DND-41 (cell line): ENCODE results near the gene NRSN2.
"Not testable (repeated sequence)": the region's sequence is repeated elsewhere in the genome, so short reads cannot be mapped to it uniquely, and the experiment has no call there.

Experiments used
- ATAC-seq: fragments of 200-7000 bp; cut with Tn5 transposase; 3 replicates; pipeline ENCODE4 v1.9.1; 2021; ENCODE audit warnings: low read depth; ENCODE audit not compliant: insufficient read depth
- DNase-seq: peaks from one replicate; pipeline ENCODE4 v3.0.0-alpha.2; 2020
- H2AFZ ChIP-seq: 2 replicates; pipeline ENCODE4 v1.6.0; 2012; ENCODE audit warnings: low read depth, low read length
- H3K27ac ChIP-seq: 2 replicates; pipeline ENCODE4 v1.5.1; 2012; ENCODE audit warnings: low read length, inconsistent platforms
- H3K27me3 ChIP-seq: fragments of 200-600 bp; sonication (generic); 2 replicates; pipeline ENCODE4 v1.6.0; 2012; ENCODE audit warnings: low read length, mild to moderate bottlenecking, inconsistent platforms; ENCODE audit not compliant: insufficient read depth, poor library complexity
- H3K36me3 ChIP-seq: 2 replicates; pipeline ENCODE4 v1.5.1; 2012; ENCODE audit warnings: low read length, inconsistent platforms; ENCODE audit not compliant: insufficient read depth
- H3K4me1 ChIP-seq: 2 replicates; pipeline ENCODE4 v1.5.1; 2012; ENCODE audit warnings: mild to moderate bottlenecking, low read length; ENCODE audit not compliant: insufficient read depth
- H3K4me2 ChIP-seq: 2 replicates; pipeline ENCODE4 v1.6.0; 2012; ENCODE audit warnings: mild to moderate bottlenecking, moderate library complexity, low read length, inconsistent platforms; ENCODE audit not compliant: insufficient read depth
- H3K4me3 ChIP-seq, 2 experiments: fragments of 200-600 bp in 1 of 2; shearing (Covaris generic) in 1 of 2; 2 replicates each; pipeline ENCODE4 v1.5.1; 2012 to 2016; ENCODE audit warnings: inconsistent platforms in 2 of 2, low read length in 2 of 2, mild to moderate bottlenecking in 2 of 2, low read depth in 1 of 2, moderate library complexity in 1 of 2
- H3K79me2 ChIP-seq: 2 replicates; pipeline ENCODE4 v1.6.0; 2012; ENCODE audit warnings: low read length, inconsistent platforms; ENCODE audit not compliant: insufficient read depth
- H3K9ac ChIP-seq: 2 replicates; pipeline ENCODE4 v1.6.0; 2012; ENCODE audit warnings: low read depth, mild to moderate bottlenecking, inconsistent platforms, low read length, moderate library complexity
- H3K9me3 ChIP-seq: 2 replicates; pipeline ENCODE4 v1.5.1; 2012; ENCODE audit warnings: low read length, moderate library complexity, mild to moderate bottlenecking, inconsistent platforms; ENCODE audit not compliant: insufficient read depth, severe bottlenecking
- H4K20me1 ChIP-seq: 2 replicates; pipeline ENCODE4 v1.6.0; 2012; ENCODE audit warnings: low read length; ENCODE audit not compliant: insufficient read depth
- EZH2 ChIP-seq: IDR thresholded peaks from 3 replicates; pipeline ENCODE4 v1.6.1; 2012; ENCODE audit warnings: borderline replicate concordance, low read depth, mild to moderate bottlenecking, moderate library complexity, low read length, inconsistent platforms; ENCODE audit not compliant: severe bottlenecking
- TF ChIP-seq, protein P1 (sequence below): IDR thresholded peaks from 2 replicates; pipeline ENCODE4 v1.5.1; 2012; ENCODE audit warnings: borderline replicate concordance, low read length, moderate library complexity, mild to moderate bottlenecking; ENCODE audit not compliant: poor library complexity, severe bottlenecking; ENCODE audit errors: extremely low read depth

The NRSN2 gene

DNA sequence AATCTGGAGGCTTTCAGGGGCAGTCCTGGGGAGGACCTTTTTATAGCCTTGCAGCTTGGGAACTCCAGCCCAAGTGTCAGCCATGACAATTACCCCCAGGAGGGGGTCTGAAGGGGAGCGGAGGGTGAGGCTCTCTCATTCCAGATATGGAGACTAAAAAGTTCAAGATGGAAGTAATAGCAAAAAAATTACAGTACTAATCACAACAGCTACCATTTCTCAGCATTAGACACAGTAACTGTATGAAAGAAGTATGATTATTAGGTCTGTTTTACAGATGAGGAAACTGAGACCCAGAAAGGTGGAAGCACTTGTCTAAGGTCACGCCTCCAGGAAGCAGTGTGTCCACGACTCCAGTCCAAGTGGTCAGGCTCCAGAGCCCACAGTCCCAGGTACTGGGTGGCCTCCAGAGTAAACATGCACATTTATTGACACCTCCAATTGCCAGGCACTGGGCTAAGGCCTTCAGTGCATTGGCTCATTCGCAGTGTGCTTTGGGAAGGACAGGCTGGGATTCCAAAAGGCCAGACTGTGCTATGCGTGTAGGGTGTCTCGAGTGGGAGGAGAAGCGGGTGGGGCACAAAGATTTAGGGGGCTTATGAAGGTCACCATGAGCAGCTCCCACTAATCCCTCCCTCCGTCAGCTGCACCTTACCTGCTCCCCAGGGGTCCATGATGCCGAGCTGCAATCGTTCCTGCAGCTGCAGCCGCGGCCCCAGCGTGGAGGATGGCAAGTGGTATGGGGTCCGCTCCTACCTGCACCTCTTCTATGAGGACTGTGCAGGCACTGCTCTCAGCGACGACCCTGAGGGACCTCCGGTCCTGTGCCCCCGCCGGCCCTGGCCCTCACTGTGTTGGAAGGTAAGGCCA, 2.3 kb downstream of the NRSN2 start:
- no peaks in the 10 kb centered on the region for H3K9me3 ChIP-seq
- no peak for TF ChIP-seq EZH2
- TF ChIP-seq, protein P1, sequence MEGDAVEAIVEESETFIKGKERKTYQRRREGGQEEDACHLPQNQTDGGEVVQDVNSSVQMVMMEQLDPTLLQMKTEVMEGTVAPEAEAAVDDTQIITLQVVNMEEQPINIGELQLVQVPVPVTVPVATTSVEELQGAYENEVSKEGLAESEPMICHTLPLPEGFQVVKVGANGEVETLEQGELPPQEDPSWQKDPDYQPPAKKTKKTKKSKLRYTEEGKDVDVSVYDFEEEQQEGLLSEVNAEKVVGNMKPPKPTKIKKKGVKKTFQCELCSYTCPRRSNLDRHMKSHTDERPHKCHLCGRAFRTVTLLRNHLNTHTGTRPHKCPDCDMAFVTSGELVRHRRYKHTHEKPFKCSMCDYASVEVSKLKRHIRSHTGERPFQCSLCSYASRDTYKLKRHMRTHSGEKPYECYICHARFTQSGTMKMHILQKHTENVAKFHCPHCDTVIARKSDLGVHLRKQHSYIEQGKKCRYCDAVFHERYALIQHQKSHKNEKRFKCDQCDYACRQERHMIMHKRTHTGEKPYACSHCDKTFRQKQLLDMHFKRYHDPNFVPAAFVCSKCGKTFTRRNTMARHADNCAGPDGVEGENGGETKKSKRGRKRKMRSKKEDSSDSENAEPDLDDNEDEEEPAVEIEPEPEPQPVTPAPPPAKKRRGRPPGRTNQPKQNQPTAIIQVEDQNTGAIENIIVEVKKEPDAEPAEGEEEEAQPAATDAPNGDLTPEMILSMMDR, result no peak
- ATAC-seq, result no peak

DNA sequence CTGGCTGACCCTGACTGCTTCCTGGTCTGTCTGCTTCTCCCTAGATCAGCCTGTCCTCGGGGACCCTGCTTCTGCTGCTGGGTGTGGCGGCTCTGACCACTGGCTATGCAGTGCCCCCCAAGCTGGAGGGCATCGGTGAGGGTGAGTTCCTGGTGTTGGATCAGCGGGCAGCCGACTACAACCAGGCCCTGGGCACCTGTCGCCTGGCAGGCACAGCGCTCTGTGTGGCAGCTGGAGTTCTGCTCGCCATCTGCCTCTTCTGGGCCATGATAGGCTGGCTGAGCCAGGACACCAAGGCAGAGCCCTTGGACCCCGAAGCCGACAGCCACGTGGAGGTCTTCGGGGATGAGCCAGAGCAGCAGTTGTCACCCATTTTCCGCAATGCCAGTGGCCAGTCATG, 6.3 kb downstream of the NRSN2 start:
- DNase-seq, result no peak
- Histone ChIP-seq H3K27ac (no peak overlapping the region), H3K4me3 (no peak overlapping the region), H3K79me2 (no peaks in the 10 kb centered on the region), H3K4me2 (no peak overlapping the region), H3K9ac (no peak overlapping the region), H3K4me1 (peaks cover 9% of the 10 kb centered on the region), H3K36me3 (no peaks in the 10 kb centered on the region), H3K27me3 (peaks cover 2% of the 10 kb centered on the region), H2AFZ (no peak overlapping the region), H4K20me1 (peaks cover 4% of the 10 kb centered on the region; the same call in 1 of the 2 replicates), H3K9me3 (no peaks in the 10 kb centered on the region)
- ATAC-seq, result no peak
- TF ChIP-seq, protein P1, result no peak
- TF ChIP-seq EZH2, result no peak

More for the DNA sequence above, 2.3 kb downstream of the NRSN2 start:
- H3K27me3 ChIP-seq, result peaks cover 6% of the 10 kb centered on the region
- no peak overlapping the region for H3K27ac ChIP-seq
- H2AFZ ChIP-seq, result no peak overlapping the region
- H3K36me3 ChIP-seq, result no peaks in the 10 kb centered on the region
- peaks cover 4% of the 10 kb centered on the region; the same call in 1 of the 2 replicates for H4K20me1 ChIP-seq
- peaks cover 20% of the 10 kb centered on the region for H3K4me1 ChIP-seq
- no peak for DNase-seq
- no peak overlapping the region for H3K9ac ChIP-seq
- no peak overlapping the region for H3K4me3 ChIP-seq
- H3K79me2 ChIP-seq, result no peaks in the 10 kb centered on the region
- H3K4me2 ChIP-seq, result no peak overlapping the region

DNA sequence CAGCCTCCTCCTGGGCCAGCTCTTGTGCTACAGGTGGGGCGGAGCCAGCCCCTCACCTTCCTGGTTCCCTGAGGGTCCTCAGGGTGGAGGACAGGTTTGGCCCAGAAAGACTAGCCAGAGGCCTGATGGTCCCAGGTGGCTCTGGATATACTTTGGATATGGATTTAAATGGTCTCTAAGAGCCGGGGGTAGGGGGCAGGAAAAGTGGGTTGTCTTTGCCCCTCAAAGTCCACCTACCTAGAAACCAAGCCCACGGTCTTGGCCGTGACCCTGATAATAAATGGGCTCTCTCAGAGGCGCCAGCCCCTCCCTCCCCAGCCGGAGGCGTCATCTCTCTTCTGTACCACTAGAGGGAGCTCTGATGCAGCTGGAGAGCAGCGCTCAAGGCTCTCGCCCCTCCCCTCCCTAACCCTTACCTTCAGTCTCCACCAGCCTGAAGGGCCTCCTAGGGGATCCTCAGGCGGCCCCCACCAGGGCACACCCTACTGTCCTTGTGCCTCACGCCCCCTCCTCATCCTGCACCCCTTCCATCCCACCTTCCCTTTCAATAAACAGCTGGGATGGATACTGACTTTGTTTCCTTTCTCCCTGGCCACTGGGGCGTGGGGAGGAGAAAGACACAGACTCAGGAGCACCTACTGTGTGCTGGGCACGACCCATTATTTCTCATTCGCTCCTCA, 7.5 kb downstream of the NRSN2 start:
- ATAC-seq (peak; percentile 99), DNase-seq (peak; percentile 85)
- Histone ChIP-seq H3K4me3 (no peak overlapping the region), H3K4me2 (peak overlapping the region; percentile 38), H3K79me2 (no peaks in the 10 kb centered on the region), H3K9me3 (no peaks in the 10 kb centered on the region), H3K27me3 (no peaks in the 10 kb centered on the region), H3K36me3 (no peaks in the 10 kb centered on the region), H4K20me1 (peaks cover 4% of the 10 kb centered on the region; the same call in 1 of the 2 replicates), H3K4me1 (peaks cover 7% of the 10 kb centered on the region), H3K9ac (no peak overlapping the region), H2AFZ (peak overlapping the region; percentile 62), H3K27ac (peak overlapping the region; percentile 4; the same call in 1 of the 2 replicates)
- TF ChIP-seq, protein P1, result peak; percentile 100
- no peak for TF ChIP-seq EZH2

DNA sequence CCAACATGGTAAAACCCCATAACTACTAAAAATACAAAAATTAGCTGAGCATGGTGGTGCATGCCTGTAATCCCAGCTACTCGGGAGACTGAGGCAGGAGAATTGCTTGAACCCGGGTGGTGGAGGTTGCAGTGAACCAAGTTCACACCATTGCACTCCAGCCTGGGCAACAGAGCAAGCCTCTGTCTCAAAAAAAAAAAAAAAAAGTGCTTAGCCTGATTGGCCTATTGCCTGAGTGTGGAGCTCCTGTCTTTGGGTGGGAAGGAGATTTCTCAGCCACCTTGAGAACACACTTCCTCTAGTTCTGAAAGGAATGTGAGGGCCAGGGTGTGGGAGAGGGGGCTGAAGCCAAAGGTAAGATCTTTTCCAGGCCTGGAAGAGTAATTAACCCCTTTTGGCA, 9.2 kb downstream of the NRSN2 start:
- not testable (repeated sequence) for H3K27me3 ChIP-seq, H2AFZ ChIP-seq, ATAC-seq, H3K9me3 ChIP-seq, H3K36me3 ChIP-seq, H3K27ac ChIP-seq, H3K4me2 ChIP-seq, DNase-seq, H4K20me1 ChIP-seq, H3K4me1 ChIP-seq, H3K4me3 ChIP-seq, H3K9ac ChIP-seq, H3K79me2 ChIP-seq
